Sigmoid colon (tissue), 4 donors: ENCODE measurements around the gene ATL2.

Experiments used
- EP300 ChIP-seq, 4 donors: sonication (generic); formaldehyde crosslinking; IDR thresholded peaks; one replicate each; pipeline ENCODE4 v1.6.1; 2017; ENCODE audit warnings: antibody characterized with exemption in 4 of 4
- POLR2A ChIP-seq, 2 donors: fragments of 450-650 bp; IDR thresholded peaks; one replicate each; pipeline ENCODE4 v1.6.1; 2016; ENCODE audit warnings: antibody characterized with exemption in 2 of 2, mild to moderate bottlenecking in 2 of 2, moderate library complexity in 2 of 2
- POLR2AphosphoS5 ChIP-seq, 4 donors: sonication (generic); formaldehyde crosslinking; IDR thresholded peaks; one replicate each; pipeline ENCODE4 v1.6.1; 2017; ENCODE audit warnings: antibody characterized with exemption in 4 of 4
- TF ChIP-seq, protein P1 (sequence below), 4 experiments: fragments of 450-650 bp in 3 of 4; fragments of 200-600 bp in 1 of 4; IDR thresholded peaks; one replicate each; pipeline ENCODE4 v1.5.1; 2016 to 2019; ENCODE audit warnings: antibody characterized with exemption in 4 of 4, mild to moderate bottlenecking in 3 of 4, moderate library complexity in 2 of 4

DNA sequence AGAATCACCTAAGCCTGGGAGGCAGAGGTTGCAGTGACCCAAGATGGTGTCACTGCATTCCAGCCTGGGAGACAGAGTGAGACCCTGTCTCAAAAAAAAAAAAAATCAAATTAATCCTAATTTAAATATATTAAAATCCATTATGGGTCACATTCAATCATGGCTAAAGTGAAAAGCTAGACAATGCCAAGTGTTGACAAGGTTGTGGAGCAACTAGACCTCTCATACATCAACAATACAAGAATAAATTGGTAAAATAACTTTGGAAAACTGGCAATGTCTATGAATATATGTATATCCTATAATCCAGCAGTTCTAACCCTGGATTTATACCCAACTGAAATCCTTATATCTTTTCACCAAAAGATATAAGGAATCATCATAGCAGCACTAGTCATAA is 23.4 kb upstream of the ATL2 start:
- TF ChIP-seq, protein P1, sequence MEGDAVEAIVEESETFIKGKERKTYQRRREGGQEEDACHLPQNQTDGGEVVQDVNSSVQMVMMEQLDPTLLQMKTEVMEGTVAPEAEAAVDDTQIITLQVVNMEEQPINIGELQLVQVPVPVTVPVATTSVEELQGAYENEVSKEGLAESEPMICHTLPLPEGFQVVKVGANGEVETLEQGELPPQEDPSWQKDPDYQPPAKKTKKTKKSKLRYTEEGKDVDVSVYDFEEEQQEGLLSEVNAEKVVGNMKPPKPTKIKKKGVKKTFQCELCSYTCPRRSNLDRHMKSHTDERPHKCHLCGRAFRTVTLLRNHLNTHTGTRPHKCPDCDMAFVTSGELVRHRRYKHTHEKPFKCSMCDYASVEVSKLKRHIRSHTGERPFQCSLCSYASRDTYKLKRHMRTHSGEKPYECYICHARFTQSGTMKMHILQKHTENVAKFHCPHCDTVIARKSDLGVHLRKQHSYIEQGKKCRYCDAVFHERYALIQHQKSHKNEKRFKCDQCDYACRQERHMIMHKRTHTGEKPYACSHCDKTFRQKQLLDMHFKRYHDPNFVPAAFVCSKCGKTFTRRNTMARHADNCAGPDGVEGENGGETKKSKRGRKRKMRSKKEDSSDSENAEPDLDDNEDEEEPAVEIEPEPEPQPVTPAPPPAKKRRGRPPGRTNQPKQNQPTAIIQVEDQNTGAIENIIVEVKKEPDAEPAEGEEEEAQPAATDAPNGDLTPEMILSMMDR (IDR thresholded peaks at IDR 0.05): no peak
- no peak for TF ChIP-seq POLR2A (IDR thresholded peaks at IDR 0.05)
- no peak for TF ChIP-seq EP300 (IDR thresholded peaks at IDR 0.05)
- TF ChIP-seq POLR2AphosphoS5 (IDR thresholded peaks at IDR 0.05): no peak
